SKM-1 (cell line): ENCODE data around the gene DENR.
A peak's percentile ranks its signal among the peaks of the same experiment; 100 is the strongest.
"Not testable (repeated sequence)": the region's sequence is repeated elsewhere in the genome, so short reads cannot be mapped to it uniquely, and the experiment has no call there.

Experiments used
- DNase-seq: peaks from one replicate; lab custom pipeline; 2025; ENCODE audit not compliant: unreplicated experiment; lab: John Stamatoyannopoulos, UW

DENR gene

DNA sequence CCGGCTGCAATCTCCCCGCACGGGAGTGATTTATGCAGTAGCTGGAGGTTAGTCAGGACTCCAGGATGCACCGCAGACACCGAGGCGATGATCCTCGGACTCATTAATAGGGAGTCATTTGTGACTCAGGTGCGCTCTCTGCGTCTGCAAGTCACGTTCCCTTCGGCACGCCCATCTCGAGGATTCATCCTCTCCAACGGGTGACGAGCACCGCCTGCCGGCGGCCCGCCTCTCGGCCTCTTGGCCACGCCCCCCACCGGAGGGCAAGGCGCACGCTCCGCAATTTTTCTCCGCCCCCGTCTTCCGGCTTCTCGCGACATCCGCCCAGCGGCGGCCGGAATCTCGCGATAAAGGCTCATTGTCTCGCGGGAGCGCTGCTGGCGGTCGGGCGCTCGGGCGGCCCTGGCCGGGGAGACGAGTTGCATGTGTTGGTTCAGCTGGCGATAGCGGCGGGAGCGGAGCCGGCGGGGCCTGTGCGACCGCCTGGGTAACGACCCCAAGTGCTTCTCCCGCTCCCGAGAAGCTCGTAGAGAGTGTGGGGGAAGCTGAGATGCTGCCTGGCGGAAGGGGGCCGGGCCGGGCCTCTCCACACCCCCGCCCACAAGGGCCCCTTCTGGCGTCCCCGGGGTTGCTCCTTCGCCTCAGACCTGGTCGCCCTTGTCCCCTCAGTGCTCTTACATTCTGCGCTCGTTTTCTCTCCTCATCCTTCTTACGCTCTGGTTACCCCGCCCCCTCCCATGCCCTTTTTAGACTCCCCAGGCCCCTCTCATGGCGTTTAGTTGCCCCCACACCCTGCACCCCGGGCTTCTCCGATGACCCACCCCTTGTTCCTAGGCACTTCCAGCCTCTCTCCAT, at the start of gene DENR:
Gene DENR (plus strand): TSS at position 361 of the 855 bp plus-strand sequence. CDS start 878 bp downstream, outside the sequence.
- DNase-seq, result peak; percentile 73

DNA sequence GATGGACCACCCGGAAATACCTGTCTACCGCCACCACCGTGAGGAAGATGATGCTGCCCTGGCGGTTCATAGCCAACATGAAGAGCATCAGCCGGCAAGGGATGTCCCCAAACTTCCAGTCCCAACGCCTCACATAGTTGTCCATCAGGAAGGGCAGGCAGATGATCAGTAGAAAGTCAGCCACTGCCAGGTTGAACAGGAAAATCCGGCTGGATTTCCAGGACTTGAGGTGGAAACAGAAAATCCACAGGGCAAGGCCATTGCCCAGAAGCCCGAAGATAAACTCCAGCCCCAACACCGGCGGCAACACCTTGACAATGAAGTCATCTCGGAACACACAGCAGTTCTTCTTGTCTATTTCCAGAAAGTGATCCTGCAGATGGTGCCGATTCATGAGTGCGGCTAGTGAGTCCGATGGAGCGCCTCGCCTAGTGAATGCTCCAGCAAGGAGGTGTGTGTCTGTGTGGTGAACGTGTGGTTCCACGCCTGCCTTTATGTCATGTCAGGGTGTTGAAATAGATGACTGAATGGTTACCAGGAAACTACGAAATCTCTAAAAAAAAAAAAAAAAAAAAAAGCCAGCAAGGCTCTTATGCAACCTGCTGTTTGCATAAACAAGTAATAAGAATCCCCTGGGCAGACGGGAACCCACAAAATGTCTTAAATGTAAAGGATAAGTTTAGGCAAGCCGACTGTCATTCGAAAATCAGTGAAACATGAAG, 49.6 kb upstream of the DENR start, which contains the start of gene HCAR2:
Gene HCAR2 (minus strand): TSS at position 468 of the 722 bp plus-strand sequence. CDS start 74 bp downstream, at position 394.
- DNase-seq, result not testable (repeated sequence)

GRCh38 chr12:122703841-122704240, 48.8 kb upstream of the DENR start:
- not testable (repeated sequence) for DNase-seq

DNA sequence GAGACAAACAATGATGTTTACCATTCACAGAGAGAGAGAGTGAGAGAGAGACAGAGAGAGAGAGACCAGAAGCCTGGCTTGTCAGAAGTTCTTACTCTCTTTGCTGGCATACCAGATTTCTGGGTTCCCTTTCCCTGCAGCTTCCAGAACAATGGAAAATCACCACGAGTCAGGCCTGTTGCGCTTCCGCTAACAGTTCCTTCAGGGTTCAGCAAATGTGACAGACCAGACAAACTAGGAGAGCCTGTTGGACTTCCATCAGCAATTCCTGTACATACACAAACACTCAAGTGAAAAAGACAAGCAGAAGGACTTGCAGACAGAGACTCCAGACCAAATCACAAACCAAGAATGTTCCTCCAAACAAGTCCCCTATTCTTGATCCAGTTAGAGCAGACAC, 43.3 kb upstream of the DENR start:
- DNase-seq, result not testable (repeated sequence)

GRCh38 chr12:122710341-122710740, 42.3 kb upstream of the DENR start:
- not testable (repeated sequence) for DNase-seq

DNA sequence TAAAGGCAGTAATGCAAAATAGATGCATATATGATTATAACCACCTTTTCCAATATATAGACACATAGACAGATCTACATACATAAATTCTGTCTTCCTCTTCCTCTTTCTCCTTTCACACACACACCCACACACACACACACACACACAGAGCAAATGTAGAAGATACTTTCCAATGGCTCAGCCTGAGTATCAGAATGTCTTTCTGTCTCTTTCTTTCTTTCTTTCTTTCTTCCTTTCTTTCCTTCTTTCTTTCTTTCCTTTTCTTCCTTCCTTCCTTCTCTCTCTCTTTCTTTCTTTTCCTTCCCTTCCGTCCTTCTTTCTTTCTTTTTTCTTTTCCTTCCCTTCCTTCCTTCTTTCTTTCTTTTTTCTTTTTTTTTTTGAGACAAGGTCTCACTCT, 41.4 kb upstream of the DENR start:
- DNase-seq, result not testable (repeated sequence)

- not testable (repeated sequence) for DNase-seq
Observed at GRCh38 chr12:122713491-122714188, 39.0 kb upstream of the DENR start.

DNA sequence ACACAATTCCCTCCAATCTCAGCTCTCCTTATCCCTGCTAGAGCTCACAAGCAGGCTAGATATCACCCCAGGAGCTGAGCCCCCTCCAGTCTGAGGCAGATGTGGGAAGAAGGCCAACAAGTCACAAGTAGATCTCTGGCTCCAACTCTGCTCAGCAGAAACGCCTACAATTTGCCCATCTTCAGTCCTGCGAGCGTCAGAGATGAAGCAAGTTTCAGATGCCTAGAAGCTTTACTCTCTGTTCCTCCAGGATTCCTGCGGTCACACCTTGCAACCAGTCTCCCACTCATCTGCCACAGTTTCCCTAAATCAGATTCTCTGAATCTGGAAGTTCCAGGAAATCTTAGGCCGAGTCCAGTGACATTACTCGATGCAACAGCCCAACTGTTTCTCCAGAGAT, 37.4 kb upstream of the DENR start:
- not testable (repeated sequence) for DNase-seq

DNA sequence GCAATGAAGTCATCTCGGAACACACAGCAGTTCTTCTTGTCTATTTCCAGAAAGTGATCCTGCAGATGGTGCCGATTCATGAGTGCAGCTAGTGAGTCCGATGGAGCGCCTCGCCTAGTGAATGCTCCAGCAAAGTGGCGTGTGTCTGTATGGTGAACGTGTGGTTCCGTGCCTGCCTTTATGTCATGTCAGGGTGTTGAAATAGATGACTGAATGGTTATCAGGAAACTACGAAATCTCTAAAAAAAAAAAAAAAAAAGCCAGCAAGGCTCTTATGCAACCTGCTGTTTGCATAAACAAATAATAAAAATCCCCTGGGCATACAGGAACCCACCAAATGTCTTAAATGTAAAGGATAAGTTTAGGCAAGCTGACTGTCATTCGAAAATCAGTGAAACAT, 36.0 kb upstream of the DENR start, which contains the start of gene HCAR3:
Gene HCAR3 (minus strand): TSS at position 154 of the 400 bp plus-strand sequence. CDS start 74 bp downstream, at position 80.
- DNase-seq, result not testable (repeated sequence)

DNA sequence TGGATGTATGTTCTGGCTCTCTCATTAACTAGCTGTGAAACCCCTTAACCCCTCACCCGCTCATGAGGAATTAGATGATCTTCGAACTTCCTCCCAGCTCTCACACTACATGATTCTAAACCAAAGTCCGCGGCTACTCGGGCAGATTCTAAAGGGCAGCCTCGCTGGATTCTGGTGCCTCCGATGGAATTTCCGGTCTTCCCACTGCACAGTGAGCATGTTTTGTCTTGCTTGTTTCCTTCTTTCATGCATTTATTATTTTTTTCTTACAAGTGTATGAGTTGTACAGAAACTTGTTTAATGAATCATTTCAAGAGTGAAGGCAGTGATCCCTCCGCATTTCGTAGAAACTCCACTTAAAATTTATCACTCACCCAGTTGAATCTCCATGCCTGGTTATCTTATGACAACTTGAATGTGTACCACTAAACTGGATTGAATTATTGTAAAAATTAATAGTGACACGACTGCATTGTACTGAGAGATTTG, 31.5 kb upstream of the DENR start:
- DNase-seq, result no peak

- DNase-seq, result no peak
Observed at GRCh38 chr12:122722387-122722786, 30.2 kb upstream of the DENR start.

- no peak for DNase-seq
Observed at GRCh38 chr12:122724641-122725243, 27.9 kb upstream of the DENR start.

- DNase-seq, result no peak
Observed at GRCh38 chr12:122725452-122726079, 27.1 kb upstream of the DENR start.

DNA sequence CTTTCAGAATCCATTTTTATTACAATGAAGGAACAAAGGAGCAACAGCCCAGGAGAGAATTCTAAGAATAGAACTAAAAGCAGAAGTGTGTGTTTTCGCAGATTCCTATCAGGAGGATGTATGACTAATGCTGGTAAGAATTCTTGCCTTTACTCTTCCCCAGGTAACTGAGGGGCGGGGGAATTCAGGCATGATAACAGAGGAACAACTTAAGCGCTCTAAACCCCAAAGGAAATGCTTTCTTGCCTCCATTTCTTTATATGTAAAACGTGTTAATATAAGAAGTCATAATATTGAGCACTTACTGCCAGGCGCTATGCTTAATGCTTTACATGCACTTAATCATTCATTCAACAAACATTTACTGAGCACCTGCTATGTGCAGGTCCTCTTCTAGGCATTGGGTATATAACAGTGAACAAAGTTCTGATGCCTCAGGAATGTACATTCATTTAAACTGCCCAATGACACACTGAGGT, 26.5 kb upstream of the DENR start:
- no peak for DNase-seq

DNA sequence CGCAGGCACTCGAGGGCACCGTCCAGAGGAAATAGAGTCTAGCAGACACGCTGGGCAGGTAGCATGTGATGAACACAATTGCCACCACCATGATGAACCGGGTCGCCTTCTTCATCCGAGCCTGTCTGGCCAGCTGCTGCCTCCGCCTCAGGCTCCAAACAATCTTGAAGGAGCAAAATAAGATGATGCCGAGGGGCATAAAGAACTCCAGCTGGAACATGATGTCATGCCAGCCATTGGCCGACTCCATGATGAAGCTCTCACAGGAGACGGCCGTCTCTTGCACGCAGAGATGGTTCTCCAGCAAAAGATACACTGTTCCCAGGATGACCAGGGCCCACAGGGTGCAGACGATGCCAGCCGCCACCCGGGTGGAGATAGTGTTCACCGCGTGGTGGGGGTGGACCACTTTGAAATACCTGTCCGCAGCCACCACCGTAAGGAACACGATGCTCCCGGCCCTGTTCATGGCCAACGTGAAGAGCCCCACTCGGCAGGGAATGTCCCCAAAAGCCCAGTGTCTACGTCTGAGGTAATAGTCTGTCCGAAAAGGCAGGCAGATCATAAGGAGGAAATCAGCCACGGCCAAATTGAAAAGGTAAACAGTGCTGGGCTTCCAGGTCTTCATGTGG, 22.9 kb upstream of the DENR start:
- DNase-seq, result no peak

- DNase-seq, result no peak
Observed at GRCh38 chr12:122730215-122731014, 22.2 kb upstream of the DENR start, which contains the start of gene HCAR1. TSS of gene HCAR1 (minus strand) at chr12:122730844. CDS start at chr12:122730339, 505 bp downstream.

- no peak for DNase-seq
Observed at GRCh38 chr12:122732170-122732569, 20.5 kb upstream of the DENR start.

- DNase-seq, result no peak
Observed at GRCh38 chr12:122732611-122733010, 20.0 kb upstream of the DENR start.

- no peak for DNase-seq
Observed at GRCh38 chr12:122738571-122738970, 14.1 kb upstream of the DENR start.
